Activated CD8-positive, alpha-beta memory T cell treated with anti-CD3 and anti-CD28 coated beads, Interleukin-2, amount 10 ng/mL, durations not matched to agents 7 days and 5 days (primary cell): ENCODE measurements around the gene ISOC1. TPM values are rescaled to one million over a fixed set of nuclear protein-coding genes. Genes with fewer than 3 reads are reported as not detected.

Experiments
- ATAC-seq: fragments of 150-1000 bp; cut with Tn5 transposase; one replicate; pipeline ENCODE4 v1.10.0; 2021; ENCODE audit warnings: moderate library complexity
- CTCF ChIA-PET: fragments of 350-600 bp; sonication (Branson Sonifier 250); formaldehyde crosslinking; loops from one replicate; lab custom pipeline; 2021; ENCODE audit warnings: antibody characterized with exemption; lab: Charles Lee
- DNase-seq: peaks from one replicate; pipeline ENCODE4 v3.0.0-alpha.2; 2020
- H3K27ac Mint-ChIP-seq: one replicate; pipeline ENCODE4 v1.8.0; 2021; ENCODE audit warnings: mild to moderate bottlenecking, mixed read lengths
- H3K27me3 Mint-ChIP-seq: one replicate; pipeline ENCODE4 v1.8.0; 2021; ENCODE audit warnings: mixed read lengths
- H3K36me3 Mint-ChIP-seq: one replicate; pipeline ENCODE4 v1.8.0; 2021; ENCODE audit warnings: mild to moderate bottlenecking, mixed read lengths
- H3K4me1 Mint-ChIP-seq: one replicate; pipeline ENCODE4 v1.8.0; 2021; ENCODE audit warnings: mixed read lengths
- H3K4me3 Mint-ChIP-seq: one replicate; pipeline ENCODE4 v1.8.0; 2021; ENCODE audit warnings: mild to moderate bottlenecking, moderate library complexity, mixed read lengths
- H3K9me3 Mint-ChIP-seq: one replicate; pipeline ENCODE4 v1.8.0; 2022; ENCODE audit warnings: low read depth, mixed read lengths
- microRNA-seq: library from miRNA; unstranded; fragments of <30 nt; microRNA quantifications from one replicate; pipeline ENCODE4 v1.2.0, GENCODE V29; 2022
- total RNA-seq, 2 experiments: library from RNA; stranded (reverse); gene quantifications; one replicate each; pipeline ENCODE4 v1.2.3, GENCODE V29; 2021

Gene ISOC1
- total RNA-seq, 2 experiments from 2014 or later, result 15.5 to 21.4 TPM

DNA sequence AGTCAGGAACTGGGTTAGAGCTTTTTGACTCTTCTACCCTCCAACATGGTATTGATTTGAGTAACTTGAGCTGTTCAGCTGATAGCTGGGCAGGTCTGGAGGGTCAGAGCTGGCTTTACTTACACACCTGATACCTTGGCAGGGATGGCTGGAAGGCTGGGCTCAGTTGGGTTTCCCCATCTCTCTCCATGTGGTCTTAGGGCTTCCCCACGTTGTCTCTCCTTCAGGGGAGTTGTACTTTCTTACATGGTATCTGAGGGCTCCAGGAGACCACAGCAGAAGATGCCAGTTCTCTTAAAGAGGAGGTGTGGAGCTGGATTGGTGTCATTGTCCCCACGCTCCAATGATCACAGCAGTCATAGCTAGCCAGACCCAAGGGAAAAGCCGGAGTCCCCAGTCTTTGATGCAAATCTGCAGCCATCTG is 25.6 kb downstream of the ISOC1 start:
- no peaks in the 10 kb centered on the region for H3K27me3 Mint-ChIP-seq
- DNase-seq (no peak), ATAC-seq (no peak)
- H3K9me3 Mint-ChIP-seq, result no peaks in the 10 kb centered on the region
- peaks cover 6% of the 10 kb centered on the region for H3K4me1 Mint-ChIP-seq
- CTCF ChIA-PET, result no interaction called here
- no peak overlapping the region for H3K27ac Mint-ChIP-seq
- peaks cover 2% of the 10 kb centered on the region for H3K36me3 Mint-ChIP-seq
- no peak overlapping the region for H3K4me3 Mint-ChIP-seq

GRCh38 chr5:129122560-129122959 is 28.0 kb downstream of the ISOC1 start:
- Mint-ChIP-seq H3K9me3 (no peaks in the 10 kb centered on the region), H3K27me3 (no peaks in the 10 kb centered on the region), H3K27ac (no peak overlapping the region), H3K4me3 (no peak overlapping the region), H3K36me3 (peaks cover 6% of the 10 kb centered on the region), H3K4me1 (peaks cover 16% of the 10 kb centered on the region)
- DNase-seq, result no peak
- no peak for ATAC-seq
- CTCF ChIA-PET, result no interaction called here

DNA sequence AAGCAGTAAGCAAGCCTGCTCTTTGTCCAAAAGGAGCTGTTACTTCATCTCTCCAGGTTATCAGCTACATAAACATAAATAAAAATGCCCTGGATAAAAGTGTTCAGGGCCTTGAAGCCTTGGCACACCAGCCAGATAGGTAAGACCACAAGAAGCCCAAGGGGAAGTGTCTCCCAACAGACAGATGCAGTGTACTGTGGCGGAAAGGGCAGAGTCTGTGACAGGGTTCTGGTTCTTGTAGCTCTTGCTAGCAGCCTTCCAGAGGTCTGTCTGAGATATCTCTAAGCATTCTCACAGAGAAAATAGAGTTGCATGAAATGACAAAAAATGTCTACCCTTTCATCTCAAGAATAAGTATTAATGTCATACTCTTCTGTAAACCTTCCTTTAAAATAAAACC is 30.1 kb downstream of the ISOC1 start:
- no peak overlapping the region for H3K27ac Mint-ChIP-seq
- H3K4me3 Mint-ChIP-seq, result no peak overlapping the region

GRCh38 chr5:129125819-129126218 is 31.3 kb downstream of the ISOC1 start:
- peaks cover 10% of the 10 kb centered on the region for H3K4me1 Mint-ChIP-seq
- CTCF ChIA-PET, result interaction anchor here (1.0 to 5.4 kb wide), 10 partner anchors 9 to 645 kb away, joined by 3 to 51 read pairs (median 4); partner anchors contain the start of gene ISOC1
- H3K27me3 Mint-ChIP-seq, result no peaks in the 10 kb centered on the region
- no peaks in the 10 kb centered on the region for H3K9me3 Mint-ChIP-seq
- H3K27ac Mint-ChIP-seq, result peak overlapping the region; percentile 91
- peaks cover 4% of the 10 kb centered on the region for H3K36me3 Mint-ChIP-seq
- peak overlapping the region; percentile 65 for H3K4me3 Mint-ChIP-seq
- DNase-seq (no peak), ATAC-seq (peak; percentile 76)

More for the DNA sequence above, 30.1 kb downstream of the ISOC1 start:
- ATAC-seq (no peak), DNase-seq (no peak)
- Mint-ChIP-seq H3K36me3 (peaks cover 6% of the 10 kb centered on the region), H3K4me1 (peaks cover 16% of the 10 kb centered on the region), H3K27me3 (no peaks in the 10 kb centered on the region), H3K9me3 (no peaks in the 10 kb centered on the region)
- CTCF ChIA-PET, result interaction anchor here (1.5 to 5.4 kb wide), 4 partner anchors 10 to 30 kb away, joined by 3 to 51 read pairs (median 8); partner anchors contain the start of gene ISOC1

DNA sequence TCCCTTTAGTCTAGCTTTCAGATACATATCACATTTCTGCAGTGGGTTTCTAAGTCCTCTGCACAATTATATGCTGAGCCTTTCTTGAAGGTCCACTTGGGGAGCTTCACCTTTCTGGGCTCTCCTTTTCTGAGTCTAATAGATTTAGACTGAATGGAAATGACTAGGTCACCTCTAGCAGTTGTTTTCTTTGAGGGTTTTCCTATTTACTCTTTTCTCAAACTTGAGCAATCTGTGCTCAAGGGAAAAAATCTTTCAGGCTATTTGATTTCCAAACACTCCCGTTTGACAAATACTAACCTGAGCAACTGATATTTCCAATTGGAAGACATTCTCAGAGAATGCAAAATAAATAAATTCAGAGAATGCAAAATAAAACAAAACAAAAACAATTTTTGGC is 39.0 kb downstream of the ISOC1 start:
- H3K9me3 Mint-ChIP-seq, result no peaks in the 10 kb centered on the region
- H3K36me3 Mint-ChIP-seq, result no peaks in the 10 kb centered on the region
- no peak for ATAC-seq
- peaks cover 3% of the 10 kb centered on the region for H3K27me3 Mint-ChIP-seq
- no peak overlapping the region for H3K27ac Mint-ChIP-seq
- no peaks in the 10 kb centered on the region for H3K4me1 Mint-ChIP-seq
- no peak for DNase-seq
- no peak overlapping the region for H3K4me3 Mint-ChIP-seq
- CTCF ChIA-PET, result interaction anchor here (1.5 kb wide), 1 partner anchor 39 kb away, joined by 4 read pairs; the partner anchor contains the start of gene ISOC1

- ATAC-seq (no peak), DNase-seq (no peak)
- CTCF ChIA-PET, result interaction anchor here (1.2 kb wide), 1 partner anchor 9 kb away, joined by 10 read pairs; no protein-coding TSS in a partner anchor
- H3K4me3 Mint-ChIP-seq, result no peak overlapping the region
- peaks cover 3% of the 10 kb centered on the region for H3K27me3 Mint-ChIP-seq
- H3K36me3 Mint-ChIP-seq, result no peaks in the 10 kb centered on the region
- no peak overlapping the region for H3K27ac Mint-ChIP-seq
- no peaks in the 10 kb centered on the region for H3K9me3 Mint-ChIP-seq
- H3K4me1 Mint-ChIP-seq, result no peaks in the 10 kb centered on the region
These were observed 41.1 kb downstream of the ISOC1 start for GRCh38 chr5:129135633-129136032.

DNA sequence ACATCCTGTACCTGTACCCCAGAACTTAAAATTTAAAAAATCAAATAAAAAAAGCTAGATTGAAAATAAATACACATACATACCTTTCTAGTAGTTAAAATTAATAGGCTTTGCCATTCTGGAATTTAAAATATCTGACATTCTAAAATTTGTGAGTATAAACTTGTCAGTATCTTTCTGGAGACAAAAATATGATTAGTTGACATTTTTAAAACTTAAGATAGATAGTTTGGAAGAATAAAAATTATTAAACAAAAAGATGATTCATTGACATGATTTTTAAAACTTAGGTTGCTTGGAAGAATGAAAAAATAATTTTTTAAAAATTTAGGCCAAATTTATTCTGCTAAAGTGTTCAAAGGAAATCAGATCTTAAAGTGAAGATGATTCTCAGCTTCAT is 43.1 kb downstream of the ISOC1 start:
- Mint-ChIP-seq H3K4me3 (no peak overlapping the region), H3K9me3 (no peaks in the 10 kb centered on the region), H3K27ac (no peak overlapping the region), H3K4me1 (no peaks in the 10 kb centered on the region), H3K27me3 (peaks cover 3% of the 10 kb centered on the region), H3K36me3 (no peaks in the 10 kb centered on the region)
- CTCF ChIA-PET, result no interaction called here
- DNase-seq, result no peak
- no peak for ATAC-seq

GRCh38 chr5:129141078-129141477 is 46.5 kb downstream of the ISOC1 start:
- Mint-ChIP-seq H3K9me3 (no peaks in the 10 kb centered on the region), H3K36me3 (no peaks in the 10 kb centered on the region), H3K27me3 (no peaks in the 10 kb centered on the region), H3K4me1 (no peaks in the 10 kb centered on the region), H3K27ac (no peak overlapping the region), H3K4me3 (no peak overlapping the region)
- CTCF ChIA-PET, result no interaction called here
- DNase-seq, result no peak
- ATAC-seq, result no peak

DNA sequence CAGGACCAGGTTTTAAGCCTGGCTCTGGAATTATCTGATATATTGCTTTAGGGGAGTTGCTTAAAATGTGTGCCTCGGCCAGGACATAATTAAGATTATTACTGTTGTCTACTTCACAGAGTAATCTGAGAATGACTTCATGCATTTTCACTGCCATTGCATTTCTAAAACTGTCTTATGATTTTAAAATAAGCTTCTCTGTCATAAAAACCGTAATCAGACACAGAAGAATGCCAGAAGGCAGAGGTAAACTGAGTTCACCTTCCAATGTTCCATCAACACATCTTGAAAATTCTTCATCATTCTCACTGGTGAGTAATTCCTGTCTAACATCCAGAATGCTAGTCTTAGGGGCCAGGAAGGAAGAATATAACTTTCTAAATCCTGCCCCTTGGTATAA is 47.1 kb downstream of the ISOC1 start:
- CTCF ChIA-PET, result no interaction called here
- no peaks in the 10 kb centered on the region for H3K9me3 Mint-ChIP-seq
- ATAC-seq (no peak), DNase-seq (no peak)
- no peaks in the 10 kb centered on the region for H3K27me3 Mint-ChIP-seq
- no peak overlapping the region for H3K4me3 Mint-ChIP-seq
- H3K4me1 Mint-ChIP-seq, result no peaks in the 10 kb centered on the region
- H3K36me3 Mint-ChIP-seq, result no peaks in the 10 kb centered on the region
- no peak overlapping the region for H3K27ac Mint-ChIP-seq

GRCh38 chr5:129155876-129156275 is 61.3 kb downstream of the ISOC1 start:
- no peaks in the 10 kb centered on the region for H3K36me3 Mint-ChIP-seq
- H3K27me3 Mint-ChIP-seq, result no peaks in the 10 kb centered on the region
- H3K27ac Mint-ChIP-seq, result no peak overlapping the region
- H3K9me3 Mint-ChIP-seq, result no peaks in the 10 kb centered on the region
- H3K4me1 Mint-ChIP-seq, result no peaks in the 10 kb centered on the region
- no peak for ATAC-seq
- no peak overlapping the region for H3K4me3 Mint-ChIP-seq
- no peak for DNase-seq
- CTCF ChIA-PET, result no interaction called here

GRCh38 chr5:129161830-129162229 is 67.3 kb downstream of the ISOC1 start:
- CTCF ChIA-PET, result no interaction called here
- Mint-ChIP-seq H3K27ac (no peak overlapping the region), H3K9me3 (peaks cover 2% of the 10 kb centered on the region), H3K4me3 (no peak overlapping the region), H3K4me1 (no peaks in the 10 kb centered on the region), H3K27me3 (no peaks in the 10 kb centered on the region), H3K36me3 (peaks cover 1% of the 10 kb centered on the region)
- ATAC-seq (no peak), DNase-seq (no peak)

Small RNA genes lying within 50 kb of the gene (microRNA-seq; reads per million reads assigned to microRNA genes)
- not detected for gene MIR4633

Other genes starting within 250 kb of the ISOC1 start
- not detected for gene SLC27A6, start 129.3 kb upstream of the ISOC1 start, total RNA-seq